Measurements from ENCODE around the gene TMEM218.

GRCh38 chr11:125110506-125110905, 920 bp downstream of the TMEM218 start:
- TF ChIP-seq POU6F1 (CRISPR knock-in tag; IDR thresholded peaks at IDR 0.05; ENCODE audit: borderline replicate concordance, low read depth) (no peak), CREB5 (CRISPR knock-in tag; IDR thresholded peaks at IDR 0.05; ENCODE audit: low read depth) (no peak), TSHZ2 (CRISPR knock-in tag; IDR thresholded peaks at IDR 0.05) (no peak), PATZ1 (CRISPR knock-in tag; IDR thresholded peaks at IDR 0.05; ENCODE audit: borderline replicate concordance) (no peak)

All from SK-N-SH treated with all-trans-retinoic acid at 6 μM for 48 hours (cell line).